HepG2 (cell line): ENCODE data around the gene KIFC1. TPM values are rescaled to one million over a fixed set of nuclear protein-coding genes. Genes with fewer than 3 reads are reported as not detected.

ENCODE experiments used
- ATAD3A ChIP-seq: sonication (generic); formaldehyde crosslinking; IDR thresholded peaks from 2 replicates; pipeline ENCODE4 v1.4.0; 2020; ENCODE audit warnings: missing genetic modification reagents
- CHD2 ChIP-seq: IDR thresholded peaks from 2 replicates; pipeline ENCODE4 v1.6.1; 2011; ENCODE audit warnings: low read depth, low read length, improper control_type of control experiment
- DNMT1 ChIP-seq: sonication (generic); formaldehyde crosslinking; IDR thresholded peaks from 2 replicates; pipeline ENCODE4 v1.5.1; 2020; ENCODE audit warnings: mild to moderate bottlenecking, missing genetic modification reagents
- HOXD1 ChIP-seq: sonication (generic); formaldehyde crosslinking; IDR thresholded peaks from 2 replicates; pipeline ENCODE4 v1.5.0; 2020; ENCODE audit warnings: missing genetic modification reagents
- KDM2A ChIP-seq: sonication (generic); formaldehyde crosslinking; IDR thresholded peaks from 2 replicates; pipeline ENCODE4 v1.4.0; 2020; ENCODE audit warnings: low read depth, missing genetic modification reagents, borderline replicate concordance
- MAFF ChIP-seq: IDR thresholded peaks from 2 replicates; pipeline ENCODE4 v1.6.1; 2011; ENCODE audit warnings: low read depth, low read length, improper control_type of control experiment
- MATR3 ChIP-seq: sonication (generic); formaldehyde crosslinking; IDR thresholded peaks from 2 replicates; pipeline ENCODE4 v1.4.0; 2020; ENCODE audit warnings: missing genetic modification reagents
- PITX1 ChIP-seq: sonication (generic); formaldehyde crosslinking; IDR thresholded peaks from 2 replicates; pipeline ENCODE4 v1.5.1; 2020; ENCODE audit warnings: mild to moderate bottlenecking, missing genetic modification reagents
- RXRA ChIP-seq: sonication (generic); formaldehyde crosslinking; IDR thresholded peaks from 2 replicates; pipeline ENCODE4 v1.5.1; 2020; ENCODE audit warnings: missing genetic modification reagents
- SIX4 ChIP-seq: sonication (generic); formaldehyde crosslinking; IDR thresholded peaks from 2 replicates; pipeline ENCODE4 v1.4.0; 2020; ENCODE audit warnings: missing genetic modification reagents
- SKI ChIP-seq: fragments of 450-650 bp; IDR thresholded peaks from one replicate; pipeline ENCODE4 v1.6.1; 2018; ENCODE audit warnings: mild to moderate bottlenecking; ENCODE audit not compliant: partially characterized antibody
- SP5 ChIP-seq: IDR thresholded peaks from 2 replicates; pipeline ENCODE4 v1.6.1; 2016; ENCODE audit warnings: low read depth, borderline replicate concordance
- ZFP1 ChIP-seq: IDR thresholded peaks from 2 replicates; pipeline ENCODE4 v1.6.1; 2016
- ZNF44 ChIP-seq: sonication (generic); formaldehyde crosslinking; IDR thresholded peaks from 2 replicates; pipeline ENCODE4 v1.5.1; 2020; ENCODE audit warnings: mild to moderate bottlenecking, missing genetic modification reagents
- polyA plus RNA-seq, 8 experiments: library from polyadenylated mRNA; depleted of rRNA in 3 of 8; stranded (reverse) in 7 of 8; unstranded in 1 of 8; fragments of >200 nt; fragmentation: Illumina TruSeq in 4 of 8; extraction: Trizol in 4 of 8; gene quantifications; 2 replicates each; pipeline versions ENCODE4 v1.2.1 to v1.2.3, GENCODE V29; 2011 to 2016; ENCODE audit warnings: low read depth in 4 of 8, missing spikeins in 1 of 8, mixed read lengths in 1 of 8; ENCODE audit not compliant: insufficient read depth in 1 of 8
- total RNA-seq, 5 experiments: library from RNA; depleted of rRNA; stranded (reverse); fragments of >200 nt; fragmentation: Illumina TruSeq; extraction: Trizol; gene quantifications; 2 replicates each; pipeline ENCODE4 v1.2.3, GENCODE V29; 2016; ENCODE audit warnings: low read depth in 1 of 5
- TF ChIP-seq, protein P1 (sequence below): sonication (generic); formaldehyde crosslinking; IDR thresholded peaks from 2 replicates; pipeline ENCODE4 v1.4.0; 2020; ENCODE audit warnings: missing genetic modification reagents, borderline replicate concordance
- TF ChIP-seq, protein P2 (sequence below), 2 experiments: IDR thresholded peaks; 2 replicates each; pipeline ENCODE4 v1.6.1; 2011 to 2012; ENCODE audit warnings: low read length in 2 of 2, borderline replicate concordance in 1 of 2, low read depth in 1 of 2, mild to moderate bottlenecking in 1 of 2, moderate library complexity in 1 of 2
- TF ChIP-seq, protein P3 (sequence below): sonication (generic); formaldehyde crosslinking; IDR thresholded peaks from 2 replicates; pipeline ENCODE4 v1.8.1; 2023; ENCODE audit warnings: missing genetic modification reagents, mild to moderate bottlenecking, borderline replicate concordance

KIFC1 gene
- total and polyA plus RNA-seq, 2 of the 13 experiments (the other 11 are each of a cell fraction or from before 2014, with no cell fraction given), result 25.0 to 45.5 TPM

DNA sequence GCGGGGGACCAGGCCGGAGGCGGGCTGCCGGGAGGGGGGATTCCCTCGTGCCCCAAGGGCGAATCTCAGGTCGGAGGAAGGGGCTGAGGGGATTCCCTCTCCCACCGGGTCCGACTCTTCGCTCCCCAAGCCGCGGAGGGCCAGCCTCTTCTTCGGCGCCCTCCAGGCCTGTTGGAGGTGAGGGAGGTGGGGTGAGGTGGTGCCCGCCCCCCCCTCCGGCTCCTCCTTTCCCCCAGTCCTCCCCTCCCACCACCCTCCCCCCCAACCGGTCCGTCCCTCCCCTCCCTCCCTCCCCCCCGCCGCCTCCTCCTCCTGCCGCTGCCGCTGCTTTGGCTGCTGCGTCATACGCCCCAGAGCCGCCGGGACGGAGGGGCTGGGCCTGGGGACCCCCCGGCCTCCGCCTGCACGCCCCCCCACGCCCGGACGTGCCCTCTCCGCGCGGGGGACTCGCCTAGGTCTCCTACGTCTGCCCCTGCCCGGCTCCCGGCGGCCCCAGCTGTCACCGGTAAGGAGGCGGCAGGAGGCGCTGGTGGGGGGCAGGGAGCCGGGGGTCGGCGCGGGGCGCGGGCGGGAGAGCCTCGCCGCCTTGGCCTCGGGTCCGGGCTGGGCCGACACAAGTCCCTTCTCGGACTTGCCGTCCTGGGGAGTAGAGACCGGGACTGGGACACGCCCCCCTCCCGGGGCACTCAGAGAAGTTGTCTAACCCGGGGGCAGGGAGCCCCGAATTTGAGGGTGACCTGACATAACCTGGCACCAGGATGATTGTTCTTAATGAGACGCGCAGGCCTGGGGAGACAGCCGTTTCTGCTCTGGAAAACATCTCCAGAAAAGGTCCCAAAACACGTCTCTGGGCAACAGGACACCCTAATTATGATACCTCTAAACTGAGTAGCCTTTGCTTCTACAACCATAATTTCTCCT lies 19.3 kb downstream of the KIFC1 start, which contains the start of gene PHF1 (continued):
- TF ChIP-seq, protein P1, sequence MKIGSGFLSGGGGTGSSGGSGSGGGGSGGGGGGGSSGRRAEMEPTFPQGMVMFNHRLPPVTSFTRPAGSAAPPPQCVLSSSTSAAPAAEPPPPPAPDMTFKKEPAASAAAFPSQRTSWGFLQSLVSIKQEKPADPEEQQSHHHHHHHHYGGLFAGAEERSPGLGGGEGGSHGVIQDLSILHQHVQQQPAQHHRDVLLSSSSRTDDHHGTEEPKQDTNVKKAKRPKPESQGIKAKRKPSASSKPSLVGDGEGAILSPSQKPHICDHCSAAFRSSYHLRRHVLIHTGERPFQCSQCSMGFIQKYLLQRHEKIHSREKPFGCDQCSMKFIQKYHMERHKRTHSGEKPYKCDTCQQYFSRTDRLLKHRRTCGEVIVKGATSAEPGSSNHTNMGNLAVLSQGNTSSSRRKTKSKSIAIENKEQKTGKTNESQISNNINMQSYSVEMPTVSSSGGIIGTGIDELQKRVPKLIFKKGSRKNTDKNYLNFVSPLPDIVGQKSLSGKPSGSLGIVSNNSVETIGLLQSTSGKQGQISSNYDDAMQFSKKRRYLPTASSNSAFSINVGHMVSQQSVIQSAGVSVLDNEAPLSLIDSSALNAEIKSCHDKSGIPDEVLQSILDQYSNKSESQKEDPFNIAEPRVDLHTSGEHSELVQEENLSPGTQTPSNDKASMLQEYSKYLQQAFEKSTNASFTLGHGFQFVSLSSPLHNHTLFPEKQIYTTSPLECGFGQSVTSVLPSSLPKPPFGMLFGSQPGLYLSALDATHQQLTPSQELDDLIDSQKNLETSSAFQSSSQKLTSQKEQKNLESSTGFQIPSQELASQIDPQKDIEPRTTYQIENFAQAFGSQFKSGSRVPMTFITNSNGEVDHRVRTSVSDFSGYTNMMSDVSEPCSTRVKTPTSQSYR (CRISPR knock-in tag), result peak; percentile 65
- TF ChIP-seq MAFF (no peak), ATAD3A (no peak), SKI (peak; percentile 13), HOXD1 (CRISPR knock-in tag) (no peak), KDM2A (CRISPR knock-in tag) (peak; percentile 52; the same call in 1 of the 2 replicates), MATR3 (no peak), DNMT1 (peak; percentile 59; the same call in 1 of the 2 replicates), CHD2 (no peak), PITX1 (CRISPR knock-in tag) (peak; percentile 20; the same call in 1 of the 2 replicates), SIX4 (CRISPR knock-in tag) (no peak), ZNF44 (no peak), RXRA (CRISPR knock-in tag) (peak; percentile 47; the same call in 1 of the 2 replicates), ZFP1 (CRISPR knock-in tag) (no peak), SP5 (CRISPR knock-in tag) (peak; percentile 31; the same call in 1 of the 2 replicates)
- TF ChIP-seq, protein P2, sequence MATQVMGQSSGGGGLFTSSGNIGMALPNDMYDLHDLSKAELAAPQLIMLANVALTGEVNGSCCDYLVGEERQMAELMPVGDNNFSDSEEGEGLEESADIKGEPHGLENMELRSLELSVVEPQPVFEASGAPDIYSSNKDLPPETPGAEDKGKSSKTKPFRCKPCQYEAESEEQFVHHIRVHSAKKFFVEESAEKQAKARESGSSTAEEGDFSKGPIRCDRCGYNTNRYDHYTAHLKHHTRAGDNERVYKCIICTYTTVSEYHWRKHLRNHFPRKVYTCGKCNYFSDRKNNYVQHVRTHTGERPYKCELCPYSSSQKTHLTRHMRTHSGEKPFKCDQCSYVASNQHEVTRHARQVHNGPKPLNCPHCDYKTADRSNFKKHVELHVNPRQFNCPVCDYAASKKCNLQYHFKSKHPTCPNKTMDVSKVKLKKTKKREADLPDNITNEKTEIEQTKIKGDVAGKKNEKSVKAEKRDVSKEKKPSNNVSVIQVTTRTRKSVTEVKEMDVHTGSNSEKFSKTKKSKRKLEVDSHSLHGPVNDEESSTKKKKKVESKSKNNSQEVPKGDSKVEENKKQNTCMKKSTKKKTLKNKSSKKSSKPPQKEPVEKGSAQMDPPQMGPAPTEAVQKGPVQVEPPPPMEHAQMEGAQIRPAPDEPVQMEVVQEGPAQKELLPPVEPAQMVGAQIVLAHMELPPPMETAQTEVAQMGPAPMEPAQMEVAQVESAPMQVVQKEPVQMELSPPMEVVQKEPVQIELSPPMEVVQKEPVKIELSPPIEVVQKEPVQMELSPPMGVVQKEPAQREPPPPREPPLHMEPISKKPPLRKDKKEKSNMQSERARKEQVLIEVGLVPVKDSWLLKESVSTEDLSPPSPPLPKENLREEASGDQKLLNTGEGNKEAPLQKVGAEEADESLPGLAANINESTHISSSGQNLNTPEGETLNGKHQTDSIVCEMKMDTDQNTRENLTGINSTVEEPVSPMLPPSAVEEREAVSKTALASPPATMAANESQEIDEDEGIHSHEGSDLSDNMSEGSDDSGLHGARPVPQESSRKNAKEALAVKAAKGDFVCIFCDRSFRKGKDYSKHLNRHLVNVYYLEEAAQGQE (IDR thresholded peaks at IDR 0.05; ENCODE audit: borderline replicate concordance in 1 of 2, low read depth in 1 of 2, low read length in 2 of 2), result no peak
- TF ChIP-seq, protein P3, sequence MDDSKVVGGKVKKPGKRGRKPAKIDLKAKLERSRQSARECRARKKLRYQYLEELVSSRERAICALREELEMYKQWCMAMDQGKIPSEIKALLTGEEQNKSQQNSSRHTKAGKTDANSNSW (CRISPR knock-in tag), result peak; percentile 25; the same call in 1 of the 2 replicates
